Effector memory CD8-positive, alpha-beta T cell (primary cell): ENCODE results near the gene PLPPR3.

Source experiments
- ATAC-seq: fragments of 150-1000 bp; cut with Tn5 transposase; replicated peaks from 2 replicates; pipeline ENCODE4 v1.10.0; 2021; ENCODE audit warnings: mild to moderate bottlenecking, moderate library complexity
- DNase-seq, 3 experiments: peaks; one replicate each; pipeline ENCODE4 v3.0.0; 2021
- H3K27ac Mint-ChIP-seq, 2 donors: one replicate each; pipeline ENCODE4 v1.8.0; 2022; ENCODE audit warnings: mild to moderate bottlenecking in 2 of 2, mixed read lengths in 2 of 2, moderate library complexity in 2 of 2
- H3K27me3 Mint-ChIP-seq, 2 donors: one replicate each; pipeline ENCODE4 v1.8.0; 2022; ENCODE audit warnings: mixed read lengths in 2 of 2
- H3K36me3 Mint-ChIP-seq: one replicate; pipeline ENCODE4 v1.8.0; 2022; ENCODE audit warnings: mild to moderate bottlenecking, moderate library complexity, mixed read lengths; ENCODE audit not compliant: insufficient read depth
- H3K4me1 Mint-ChIP-seq, 2 donors: one replicate each; pipeline ENCODE4 v1.8.0; 2022; ENCODE audit warnings: low read depth in 2 of 2, mixed read lengths in 2 of 2
- H3K4me3 Mint-ChIP-seq, 2 donors: one replicate each; pipeline ENCODE4 v1.8.0; 2022; ENCODE audit warnings: mild to moderate bottlenecking in 2 of 2, mixed read lengths in 2 of 2, moderate library complexity in 2 of 2
- H3K9me3 Mint-ChIP-seq, 2 donors: one replicate each; pipeline ENCODE4 v1.8.0; 2022; ENCODE audit warnings: mixed read lengths in 2 of 2

PLPPR3 gene

DNA sequence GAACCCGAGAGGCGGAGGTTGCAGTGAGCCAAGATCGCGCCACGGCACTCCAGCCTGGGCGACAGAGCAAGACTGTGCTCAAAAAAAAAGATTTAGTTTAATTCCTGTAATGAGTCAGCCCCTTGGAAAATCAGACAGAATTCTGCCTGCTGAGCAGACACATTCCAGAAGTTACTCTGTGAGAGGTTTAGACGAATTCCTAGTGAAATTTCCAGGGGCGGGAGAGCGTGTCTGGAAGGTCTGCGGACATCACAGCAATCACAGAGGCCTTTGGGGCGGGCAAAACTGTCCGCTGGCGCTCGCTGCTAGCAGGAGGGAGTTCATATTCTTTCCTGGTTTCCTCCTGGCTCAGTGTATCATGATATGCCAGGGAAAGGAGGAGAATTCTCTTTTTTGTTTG is 53.3 kb downstream of the PLPPR3 start:
- Mint-ChIP-seq H3K4me3 (no peak overlapping the region), H3K9me3 (no peaks in the 10 kb centered on the region), H3K4me1 (peaks cover 0 to 3% of the 10 kb centered on the region in 2 donors), H3K27ac (no peak overlapping the region), H3K36me3 (no peaks in the 10 kb centered on the region), H3K27me3 (peaks cover 0 to 27% of the 10 kb centered on the region in 2 donors)
- no peak for ATAC-seq
- DNase-seq: no peak

DNA sequence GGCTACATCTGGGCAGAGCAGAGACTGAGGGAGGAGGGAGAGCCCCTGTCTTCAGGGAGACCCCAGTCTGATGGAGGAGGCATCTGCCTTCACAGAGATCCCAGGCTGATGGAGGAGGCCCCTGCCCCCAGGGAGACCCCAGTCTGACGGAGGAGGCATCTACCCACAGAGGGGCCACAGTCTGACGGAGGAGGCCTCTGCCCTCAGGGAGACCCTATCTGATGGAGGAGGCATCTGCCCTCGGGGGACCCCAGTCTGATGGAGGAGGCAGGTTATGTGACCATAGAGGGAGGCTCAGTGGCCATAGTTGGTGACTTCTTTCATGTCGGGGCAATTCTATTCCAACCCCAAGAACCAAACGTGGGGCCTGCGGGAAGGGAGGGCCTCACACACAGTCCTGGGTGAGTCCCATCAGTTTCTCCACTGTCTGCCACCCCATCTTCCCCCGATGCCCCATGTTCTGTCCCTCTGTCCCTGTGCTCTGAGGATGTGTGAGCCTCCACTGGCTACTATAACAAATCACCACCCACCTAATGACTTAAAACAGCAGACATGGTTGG is 56.5 kb downstream of the PLPPR3 start:
- no peak overlapping the region for H3K27ac Mint-ChIP-seq
- DNase-seq: no peak
- H3K9me3 Mint-ChIP-seq: no peaks in the 10 kb centered on the region
- H3K4me1 Mint-ChIP-seq: no peaks in the 10 kb centered on the region
- ATAC-seq: no peak
- H3K4me3 Mint-ChIP-seq: no peak overlapping the region
- H3K36me3 Mint-ChIP-seq: no peaks in the 10 kb centered on the region
- peaks cover 0 to 17% of the 10 kb centered on the region in 2 donors for H3K27me3 Mint-ChIP-seq

DNA sequence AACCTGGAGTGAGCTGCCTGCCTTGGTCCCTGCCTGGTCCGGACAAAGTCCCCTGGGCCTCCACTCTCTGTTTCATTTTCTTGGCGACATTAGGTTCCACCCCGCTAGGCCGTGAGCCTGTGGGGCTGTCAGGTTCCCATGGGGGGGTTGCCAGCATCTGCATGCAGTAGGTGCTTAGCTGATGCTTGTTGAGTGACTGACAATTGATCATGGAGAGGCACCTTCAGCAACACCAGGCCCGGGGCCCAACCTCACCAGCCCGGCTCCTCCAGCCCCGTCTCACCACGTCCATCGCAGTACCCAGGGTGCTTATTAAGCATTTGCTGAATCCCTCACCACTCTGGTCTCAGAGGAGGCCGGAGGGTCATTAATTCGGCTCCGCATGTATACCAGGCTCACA is 57.5 kb downstream of the PLPPR3 start:
- DNase-seq: no peak
- H3K9me3 Mint-ChIP-seq: no peaks in the 10 kb centered on the region
- H3K4me3 Mint-ChIP-seq: no peak overlapping the region
- H3K27ac Mint-ChIP-seq: no peak overlapping the region
- ATAC-seq: no peak
- H3K36me3 Mint-ChIP-seq: no peaks in the 10 kb centered on the region
- H3K27me3 Mint-ChIP-seq: peaks cover 0 to 17% of the 10 kb centered on the region in 2 donors
- H3K4me1 Mint-ChIP-seq: no peaks in the 10 kb centered on the region

DNA sequence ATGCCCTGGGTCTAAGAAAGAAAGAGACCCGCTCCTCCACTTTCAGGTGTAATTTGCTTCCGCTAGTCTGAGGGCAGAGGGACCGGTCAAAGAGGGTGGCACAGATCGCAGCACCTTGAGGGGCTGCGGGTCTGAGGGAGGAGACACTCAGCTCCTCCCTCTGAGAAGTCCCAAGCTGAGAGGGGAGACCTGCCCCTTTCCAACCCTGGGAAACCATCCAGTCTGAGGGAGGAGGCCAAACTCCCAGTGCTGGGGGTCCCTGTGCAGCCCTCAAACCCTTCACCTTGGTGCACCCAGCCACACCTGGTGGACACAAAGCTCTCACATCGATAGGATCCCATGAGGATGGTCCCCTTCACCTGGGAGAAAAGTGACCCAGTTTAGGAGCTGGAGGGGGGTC is 57.9 kb downstream of the PLPPR3 start:
- no peaks in the 10 kb centered on the region for H3K4me1 Mint-ChIP-seq
- H3K27ac Mint-ChIP-seq: no peak overlapping the region
- ATAC-seq (no peak), DNase-seq (no peak)
- no peaks in the 10 kb centered on the region for H3K36me3 Mint-ChIP-seq
- H3K4me3 Mint-ChIP-seq: no peak overlapping the region
- no peaks in the 10 kb centered on the region for H3K9me3 Mint-ChIP-seq
- H3K27me3 Mint-ChIP-seq: peaks cover 0 to 17% of the 10 kb centered on the region in 2 donors

DNA sequence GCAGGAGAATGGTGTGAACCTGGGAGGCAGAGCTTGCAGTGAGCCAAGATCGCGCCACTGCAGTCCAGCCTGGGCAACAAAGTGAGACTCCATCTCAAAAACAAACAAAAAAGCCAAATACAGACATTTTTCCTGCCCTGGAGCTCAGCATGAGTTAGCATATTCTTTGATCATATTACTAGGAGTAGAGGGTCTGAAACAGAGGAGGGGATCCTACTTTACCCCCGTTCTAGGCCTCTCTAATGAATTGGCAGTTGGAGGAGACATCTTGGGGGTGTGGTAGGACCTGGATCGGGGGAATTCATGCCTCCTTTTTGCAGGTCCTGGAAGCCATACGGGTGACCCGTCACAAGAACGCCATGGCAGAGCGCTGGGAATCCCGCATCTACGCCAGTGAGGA is 58.6 kb downstream of the PLPPR3 start:
- Mint-ChIP-seq H3K27ac (no peak overlapping the region), H3K4me1 (no peaks in the 10 kb centered on the region), H3K27me3 (peaks cover 0 to 17% of the 10 kb centered on the region in 2 donors), H3K4me3 (no peak overlapping the region), H3K9me3 (peaks cover 0 to 3% of the 10 kb centered on the region in 2 donors), H3K36me3 (no peaks in the 10 kb centered on the region)
- ATAC-seq (no peak), DNase-seq (no peak)
